AG20443 (cell line): Measurements from ENCODE around the gene ESYT3.
A peak's percentile ranks its signal among the peaks of the same experiment; 100 is the strongest.

Experiments used
- DNase-seq: peaks from one replicate; pipeline ENCODE4 v3.0.0; 2012; ENCODE audit warnings: low spot score, mixed read lengths

Gene ESYT3, protein sequence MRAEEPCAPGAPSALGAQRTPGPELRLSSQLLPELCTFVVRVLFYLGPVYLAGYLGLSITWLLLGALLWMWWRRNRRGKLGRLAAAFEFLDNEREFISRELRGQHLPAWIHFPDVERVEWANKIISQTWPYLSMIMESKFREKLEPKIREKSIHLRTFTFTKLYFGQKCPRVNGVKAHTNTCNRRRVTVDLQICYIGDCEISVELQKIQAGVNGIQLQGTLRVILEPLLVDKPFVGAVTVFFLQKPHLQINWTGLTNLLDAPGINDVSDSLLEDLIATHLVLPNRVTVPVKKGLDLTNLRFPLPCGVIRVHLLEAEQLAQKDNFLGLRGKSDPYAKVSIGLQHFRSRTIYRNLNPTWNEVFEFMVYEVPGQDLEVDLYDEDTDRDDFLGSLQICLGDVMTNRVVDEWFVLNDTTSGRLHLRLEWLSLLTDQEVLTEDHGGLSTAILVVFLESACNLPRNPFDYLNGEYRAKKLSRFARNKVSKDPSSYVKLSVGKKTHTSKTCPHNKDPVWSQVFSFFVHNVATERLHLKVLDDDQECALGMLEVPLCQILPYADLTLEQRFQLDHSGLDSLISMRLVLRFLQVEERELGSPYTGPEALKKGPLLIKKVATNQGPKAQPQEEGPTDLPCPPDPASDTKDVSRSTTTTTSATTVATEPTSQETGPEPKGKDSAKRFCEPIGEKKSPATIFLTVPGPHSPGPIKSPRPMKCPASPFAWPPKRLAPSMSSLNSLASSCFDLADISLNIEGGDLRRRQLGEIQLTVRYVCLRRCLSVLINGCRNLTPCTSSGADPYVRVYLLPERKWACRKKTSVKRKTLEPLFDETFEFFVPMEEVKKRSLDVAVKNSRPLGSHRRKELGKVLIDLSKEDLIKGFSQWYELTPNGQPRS

DNA sequence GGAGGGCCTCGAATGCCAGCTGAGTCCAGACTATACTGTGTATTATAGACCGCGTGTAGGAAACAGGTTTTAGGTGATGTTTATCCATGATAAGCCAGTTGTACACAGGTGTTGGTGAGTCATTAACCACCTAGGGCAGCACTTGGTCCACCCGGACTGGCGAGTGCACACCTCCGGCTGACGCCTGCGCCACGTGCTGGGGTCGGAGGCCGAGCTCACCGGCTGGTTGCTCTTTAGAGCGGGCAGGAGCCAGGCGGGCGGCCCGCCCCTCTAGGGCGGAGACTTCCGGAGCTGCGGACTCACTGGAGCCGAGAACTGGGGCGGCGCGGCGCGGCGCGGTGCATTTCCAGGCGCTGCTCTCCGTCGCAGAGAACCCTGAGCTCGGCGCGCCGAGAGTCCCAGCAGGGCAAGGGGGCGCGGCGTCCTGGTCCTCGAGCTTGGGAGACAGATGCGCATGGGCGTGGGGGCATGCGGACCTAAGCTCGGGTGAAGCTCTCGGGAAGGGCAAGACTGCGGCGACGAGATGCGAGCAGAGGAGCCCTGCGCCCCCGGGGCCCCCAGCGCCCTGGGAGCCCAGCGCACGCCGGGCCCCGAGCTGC lies at the start of gene ESYT3:
TSS of gene ESYT3 (plus strand) at position 341 of the 599 bp plus-strand sequence. CDS start at position 524, 183 bp downstream.
- DNase-seq = peak; percentile 91

DNA sequence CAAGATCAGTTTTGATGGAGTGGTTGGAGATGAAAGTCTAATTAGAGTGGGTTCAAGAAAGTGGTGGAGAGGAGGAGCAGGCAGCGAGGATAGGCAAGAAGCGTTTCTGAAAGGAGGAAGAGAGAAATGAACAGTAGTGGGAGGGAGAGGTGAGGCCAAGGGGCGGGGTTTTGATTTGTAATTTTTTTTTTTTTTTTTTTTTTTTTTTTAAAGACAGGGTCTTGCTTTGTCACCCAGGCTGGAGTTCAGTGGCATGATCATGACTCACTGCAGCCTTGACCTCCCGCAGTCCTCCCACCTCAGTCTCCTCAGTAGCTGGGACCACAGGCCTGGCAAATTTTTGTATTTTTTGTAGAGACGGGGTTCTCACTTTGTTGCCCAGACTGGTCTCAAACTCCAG lies 49.4 kb upstream of the ESYT3 start:
- no peak for DNase-seq

DNA sequence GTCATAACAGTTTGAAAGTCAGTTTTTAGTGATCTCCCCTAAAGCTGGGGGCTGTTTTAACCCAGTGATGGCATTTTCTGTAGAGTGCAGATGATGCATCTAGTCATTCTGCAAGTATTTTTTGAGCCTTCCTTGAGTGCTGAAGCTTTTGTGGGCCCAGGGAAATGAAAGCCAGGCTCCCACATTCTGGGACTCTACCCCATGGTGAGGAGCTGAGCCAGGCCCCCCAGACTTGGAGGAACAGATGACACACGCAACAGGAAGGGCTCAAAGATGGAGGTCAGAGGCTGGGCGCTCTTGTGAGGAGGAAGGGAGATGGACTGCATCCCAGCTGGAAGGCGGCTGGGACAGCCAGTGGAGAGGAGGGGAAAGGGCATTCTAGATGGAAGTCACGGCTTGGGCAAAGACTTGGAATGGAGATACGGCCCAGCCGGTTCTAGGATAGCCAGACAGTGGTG lies 45.2 kb upstream of the ESYT3 start:
- DNase-seq = no peak

DNA sequence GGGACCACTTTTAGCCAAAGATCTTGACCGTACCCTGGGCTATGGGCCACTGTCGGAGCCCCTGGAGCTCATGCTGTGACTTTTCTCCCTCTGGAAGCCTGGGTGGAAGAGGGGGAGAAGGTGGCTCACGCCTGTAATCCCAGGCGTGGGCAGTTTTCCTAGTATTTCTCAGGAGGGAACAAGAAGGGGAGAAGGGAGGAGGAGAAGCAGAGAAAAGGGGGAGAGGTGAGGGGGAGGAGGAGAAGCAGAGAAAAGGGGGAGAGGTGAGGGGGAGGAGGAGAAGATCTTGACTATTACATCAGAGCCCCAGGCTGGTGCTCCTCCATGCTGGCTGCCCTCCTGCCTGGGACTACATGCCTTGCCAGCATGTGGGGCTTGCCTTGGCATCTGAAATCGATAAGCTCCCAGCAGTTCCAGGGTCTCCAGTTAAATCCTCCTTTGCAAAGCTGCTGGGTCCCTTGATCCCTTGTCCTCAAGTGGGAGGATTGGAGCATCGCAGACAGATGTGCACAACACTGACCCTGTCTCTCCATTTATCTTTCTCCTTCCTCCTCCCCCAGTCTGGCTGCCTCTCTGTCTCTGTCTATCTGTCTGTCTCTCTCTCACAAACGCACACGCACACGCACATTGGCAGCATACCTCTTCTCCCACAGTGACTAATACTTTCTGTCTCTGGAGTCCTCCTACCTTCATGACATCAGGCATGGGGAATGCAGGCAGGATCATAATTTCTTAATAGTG lies 44.4 kb upstream of the ESYT3 start:
- peak; percentile 86 for DNase-seq

DNA sequence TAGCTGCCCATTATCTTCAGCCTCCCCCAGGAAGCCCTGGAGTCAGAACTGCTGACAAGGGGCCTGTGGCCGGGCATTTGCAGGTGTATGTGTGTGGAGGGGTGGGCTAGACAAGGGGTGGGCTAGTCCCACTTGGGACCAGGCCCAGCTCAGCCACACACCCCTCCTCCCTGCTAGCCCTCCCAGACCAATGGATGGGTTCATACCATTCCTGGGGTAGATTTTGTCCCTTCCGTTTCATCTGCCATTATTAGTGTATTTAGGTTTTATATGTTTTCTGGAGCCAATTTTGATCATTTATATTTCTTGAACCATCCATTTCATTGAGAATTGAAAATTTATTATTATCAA lies 43.9 kb upstream of the ESYT3 start:
- no peak for DNase-seq

DNA sequence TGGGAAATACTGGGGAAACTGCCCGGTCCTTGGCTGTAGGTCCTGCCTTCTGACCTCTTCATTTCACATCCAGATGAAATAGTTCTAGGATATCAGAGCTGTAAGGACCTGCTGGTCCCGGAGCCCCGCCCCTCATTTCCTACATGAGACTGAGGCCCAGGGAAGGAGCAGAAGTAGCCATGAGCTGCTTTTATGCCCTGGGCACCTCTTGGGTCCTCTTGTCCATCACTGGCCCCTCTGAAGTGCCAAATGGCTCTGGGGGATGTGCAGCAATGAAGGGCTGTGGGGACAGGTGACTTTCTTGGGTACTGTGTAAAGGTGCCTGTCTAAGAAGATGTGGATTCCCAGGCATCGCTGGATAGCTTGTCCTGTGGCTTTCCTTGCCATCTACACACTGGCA lies 40.3 kb upstream of the ESYT3 start:
- DNase-seq = no peak

DNA sequence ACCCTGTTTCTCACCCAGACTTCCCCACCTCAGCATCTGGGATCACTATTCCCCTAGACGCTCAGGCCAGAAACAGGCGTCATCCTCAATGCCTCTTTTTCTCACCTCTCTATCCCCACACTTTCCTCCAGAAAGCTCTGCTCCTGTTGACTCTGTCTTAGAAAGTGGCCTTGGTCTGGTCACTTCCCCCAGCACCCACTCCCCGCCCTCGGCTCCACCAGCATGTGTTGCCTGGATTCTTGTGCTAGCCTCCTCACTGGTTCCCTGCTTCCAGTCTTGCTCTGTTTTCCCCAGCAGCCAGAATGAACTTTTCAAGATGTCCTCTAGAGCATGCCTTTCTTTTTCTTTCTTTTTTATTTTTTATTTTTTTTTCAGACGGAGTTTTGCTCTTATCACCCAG lies 39.7 kb upstream of the ESYT3 start:
- DNase-seq = no peak

DNA sequence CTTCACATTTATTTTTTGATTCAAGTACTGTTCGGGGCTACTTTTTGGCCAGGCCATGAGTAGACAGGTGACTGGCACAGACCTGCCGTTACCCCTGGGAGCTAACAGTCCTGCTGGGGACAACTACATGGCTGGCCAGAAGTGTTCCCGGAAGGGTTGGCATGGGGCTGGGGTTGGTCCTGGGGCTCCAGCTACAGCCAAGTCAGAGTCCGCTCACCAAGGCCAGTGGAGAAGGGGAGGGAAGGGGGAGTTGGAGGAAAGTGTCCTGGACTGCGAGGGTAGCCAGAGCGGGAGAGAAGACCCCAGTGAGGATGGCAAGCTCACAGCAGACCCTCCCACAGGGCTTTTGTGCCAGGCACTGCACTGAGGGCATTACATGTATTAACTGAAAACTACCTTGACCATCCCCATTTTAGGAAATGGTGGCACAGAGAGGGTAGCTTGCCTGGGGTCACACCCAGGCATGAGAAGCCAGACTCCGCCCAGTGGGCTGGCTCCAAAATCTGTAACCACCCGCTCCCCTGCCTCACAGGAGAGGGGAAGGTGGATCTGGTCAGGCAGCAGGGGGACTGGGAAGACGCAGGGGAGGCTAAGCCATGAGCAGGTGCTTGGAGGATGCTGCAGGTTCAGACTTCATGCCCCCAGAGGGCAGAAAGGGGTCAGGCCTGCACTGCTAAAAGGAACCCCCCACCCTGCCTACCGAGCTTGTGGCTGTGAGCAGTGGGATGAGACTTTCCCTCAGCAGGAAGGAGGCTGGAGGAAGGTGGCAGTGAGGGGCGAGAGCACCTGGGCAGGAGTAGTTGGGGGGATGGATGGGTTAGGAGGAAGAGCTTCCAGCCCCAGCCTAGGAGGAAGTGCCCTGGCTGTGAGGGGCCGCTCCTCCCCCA lies 38.3 kb upstream of the ESYT3 start:
- no peak for DNase-seq

DNA sequence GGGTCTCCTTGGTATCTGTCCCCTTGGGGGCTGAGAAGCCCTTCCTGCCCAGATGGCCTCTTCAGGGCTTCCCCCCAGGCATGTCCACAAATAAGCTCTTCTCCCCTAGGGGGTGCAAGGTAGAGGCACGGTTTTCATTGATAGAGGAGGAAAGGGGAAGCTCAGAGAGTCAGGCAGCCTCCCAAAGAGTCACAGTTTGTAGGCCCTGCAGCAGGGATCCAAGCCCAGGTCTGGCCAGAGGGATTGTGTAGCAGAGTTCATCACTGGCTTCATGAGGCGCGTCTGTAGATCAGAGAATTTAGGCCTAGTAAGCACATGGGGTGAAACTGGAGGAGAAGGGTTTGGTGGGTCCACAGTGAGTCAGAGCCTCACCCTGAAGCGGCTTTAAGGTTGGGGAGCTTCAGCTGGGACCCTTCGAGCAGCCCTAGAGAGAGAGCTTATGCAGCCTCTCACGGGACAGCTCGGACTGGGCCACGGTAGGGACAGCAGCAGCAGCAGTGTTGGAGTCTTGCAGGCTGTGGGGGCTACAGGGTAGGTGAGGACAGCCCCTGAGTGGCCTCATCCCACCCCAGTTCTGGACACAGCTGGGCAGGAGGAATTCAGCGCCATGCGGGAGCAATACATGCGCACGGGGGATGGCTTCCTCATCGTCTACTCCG lies 37.5 kb upstream of the ESYT3 start:
- DNase-seq = no peak

DNA sequence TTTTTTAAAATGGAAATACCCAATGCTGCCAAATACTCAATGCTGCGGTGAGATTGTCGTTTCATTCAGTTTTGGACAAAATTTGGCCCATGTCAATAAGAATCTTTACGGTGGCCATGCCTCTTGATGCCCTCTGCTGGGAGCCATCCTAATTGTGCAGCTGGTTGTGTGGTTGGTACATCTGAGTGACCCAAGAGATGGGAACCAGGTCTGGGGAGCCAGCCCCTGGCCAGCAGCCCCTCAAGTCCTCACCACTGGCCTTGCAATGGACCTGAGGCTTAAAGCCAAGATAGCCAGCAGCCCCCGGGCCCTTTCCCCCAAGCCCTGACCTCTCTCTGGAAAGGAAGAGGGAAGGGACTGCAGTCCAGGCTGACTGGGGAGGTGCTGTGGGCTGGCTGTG lies 36.4 kb upstream of the ESYT3 start:
- DNase-seq = no peak

DNA sequence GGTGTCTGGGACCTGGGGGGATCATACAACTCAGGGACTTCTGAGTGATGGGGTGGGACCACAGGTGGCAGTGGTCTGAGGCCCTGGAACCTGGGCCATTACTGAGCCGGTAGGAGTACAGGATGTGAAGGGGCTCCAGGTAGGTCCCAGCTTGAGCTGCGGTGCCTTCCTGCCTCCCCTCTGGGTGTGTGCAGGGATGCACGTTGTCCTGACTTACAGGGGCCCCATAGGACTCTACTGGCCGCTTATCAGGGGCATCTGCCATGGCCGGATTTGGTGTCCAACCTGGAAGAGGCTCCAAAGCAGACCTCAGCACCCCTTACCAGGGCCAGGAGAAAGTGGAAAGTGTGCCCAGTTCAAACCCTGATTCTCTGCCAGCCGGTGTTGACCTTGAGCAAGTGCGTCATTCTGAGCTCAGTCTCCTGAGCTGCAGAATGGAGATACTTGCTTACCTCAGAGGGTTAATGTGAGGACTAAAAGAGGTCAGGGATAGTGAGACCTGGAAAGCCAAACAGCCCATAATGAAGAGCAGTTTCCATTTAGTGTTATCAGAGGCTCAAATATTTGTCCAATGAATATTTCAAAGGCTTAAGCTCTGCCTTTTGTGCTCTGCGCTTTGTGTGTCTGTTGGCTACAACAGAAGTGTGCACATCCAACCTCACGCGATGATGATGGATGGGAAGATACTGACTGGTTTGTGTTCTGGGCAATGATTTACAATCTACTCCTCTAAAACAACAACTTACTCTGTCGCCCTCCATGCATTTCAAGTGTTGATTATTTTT lies 35.4 kb upstream of the ESYT3 start:
- DNase-seq = no peak

DNA sequence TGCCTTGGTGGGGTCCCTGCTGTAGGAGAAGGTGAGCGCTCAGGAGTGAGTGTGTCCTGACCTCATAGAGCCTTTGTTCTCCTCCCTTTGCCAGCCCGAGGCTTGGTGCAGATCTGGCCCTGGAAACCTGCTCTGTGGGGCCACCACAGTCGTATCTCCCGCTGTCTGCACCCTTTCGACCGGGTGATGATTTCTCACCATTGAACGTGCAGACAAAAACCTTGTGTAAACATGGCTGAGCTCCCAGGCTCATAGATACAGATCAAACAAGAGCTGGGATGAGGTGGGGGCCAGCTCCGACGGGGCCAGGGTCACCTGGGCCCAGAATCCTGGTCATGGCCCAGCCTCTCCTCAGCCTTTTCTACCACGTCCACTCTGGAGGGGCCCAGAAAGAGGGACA lies 34.6 kb upstream of the ESYT3 start:
- no peak for DNase-seq

DNA sequence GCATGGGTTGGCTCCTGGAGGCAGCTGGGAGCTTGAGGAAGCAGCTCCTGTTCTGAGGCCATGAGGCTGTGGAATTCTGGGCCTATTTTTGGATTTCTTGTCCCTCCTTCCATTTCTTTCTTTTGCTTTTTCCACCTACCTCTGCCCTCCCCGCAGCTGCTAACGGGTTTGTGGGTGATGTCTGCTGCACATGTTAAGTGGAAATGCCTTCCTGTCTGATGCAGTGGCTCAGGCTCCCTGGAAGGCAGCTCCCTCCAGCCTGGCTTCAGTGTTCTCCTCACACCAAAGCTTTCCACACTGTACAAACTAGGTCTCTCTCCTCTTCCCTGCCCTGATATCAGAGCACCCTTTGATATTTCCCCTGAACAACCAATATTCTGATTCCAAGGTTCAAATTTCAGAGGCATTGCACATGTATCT lies 33.8 kb upstream of the ESYT3 start:
- no peak for DNase-seq

DNA sequence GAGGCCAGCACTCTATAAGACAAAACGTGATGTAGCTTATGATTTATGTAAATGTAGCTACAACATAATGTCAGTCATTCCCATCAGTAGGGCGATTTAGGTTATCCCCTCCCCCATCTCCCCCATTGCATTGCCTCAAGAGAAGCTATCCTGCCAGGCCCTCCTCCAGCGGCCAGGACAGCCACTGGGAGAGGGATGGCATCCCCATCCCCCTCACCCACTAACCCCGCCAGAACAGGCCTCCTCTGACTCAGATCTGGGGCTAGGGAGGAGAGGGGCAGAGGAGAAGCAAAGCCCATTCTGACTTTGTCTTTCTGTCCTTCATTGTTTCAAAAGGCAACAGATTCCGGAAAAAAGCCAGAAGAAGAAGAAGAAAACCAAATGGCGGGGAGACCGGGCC lies 32.6 kb upstream of the ESYT3 start:
- no peak for DNase-seq

DNA sequence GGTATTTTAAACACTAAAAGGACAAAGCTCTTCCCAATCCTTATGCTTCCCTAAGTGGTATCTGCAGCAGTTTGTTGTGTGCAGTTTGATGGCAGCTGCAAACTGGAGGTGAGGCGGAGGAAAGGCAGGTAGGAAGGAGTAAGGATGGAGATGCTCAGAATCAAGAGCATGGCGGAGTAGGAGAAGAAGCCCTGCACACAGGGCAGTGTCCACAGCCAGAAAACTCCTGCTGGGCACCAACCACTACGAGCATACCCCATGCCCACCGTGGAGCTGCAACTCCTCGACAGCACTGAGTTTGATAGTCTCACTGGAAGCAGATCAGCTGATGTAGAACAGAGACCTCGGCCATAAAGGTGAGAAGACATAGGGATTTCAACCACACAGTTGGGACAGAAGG lies 30.3 kb upstream of the ESYT3 start:
- no peak for DNase-seq

DNA sequence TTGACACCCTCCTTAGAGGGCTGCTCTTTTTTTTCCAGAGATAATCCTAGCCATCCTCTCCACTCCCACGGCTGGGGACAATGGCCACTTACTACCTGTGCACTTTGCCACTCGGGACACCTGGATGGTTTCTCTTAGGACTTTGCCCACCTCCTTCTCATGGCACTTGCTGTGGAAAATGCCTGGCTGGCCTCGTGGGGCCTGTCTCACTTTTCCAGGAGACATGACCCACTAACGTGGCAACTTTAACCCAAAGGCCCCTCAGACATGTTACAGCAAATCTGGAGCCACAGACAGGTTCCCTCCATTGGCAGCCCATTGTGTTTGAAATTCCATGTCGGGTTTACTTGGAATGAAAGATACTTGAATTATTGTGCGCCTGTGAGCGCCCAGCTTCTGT lies 29.4 kb upstream of the ESYT3 start:
- no peak for DNase-seq

DNA sequence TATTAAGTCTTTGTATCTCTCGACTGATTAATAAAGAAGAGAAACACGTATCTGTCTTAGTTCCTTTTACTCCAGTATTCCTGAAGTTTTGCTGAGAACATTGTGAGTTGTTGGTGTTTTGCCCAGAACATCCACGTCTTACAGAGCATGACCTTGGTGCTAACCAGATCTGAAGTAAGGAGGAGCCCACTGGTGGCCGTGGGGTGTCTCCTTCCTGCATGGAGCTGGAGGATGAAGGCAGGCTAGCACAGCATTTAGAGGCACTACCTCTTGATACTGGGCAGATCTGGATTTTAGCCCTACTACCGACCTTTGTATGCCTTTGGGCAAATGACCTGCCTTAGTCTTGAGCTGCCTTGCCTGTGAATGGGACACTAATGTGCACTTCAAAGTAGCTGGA lies 28.9 kb upstream of the ESYT3 start:
- no peak for DNase-seq

DNA sequence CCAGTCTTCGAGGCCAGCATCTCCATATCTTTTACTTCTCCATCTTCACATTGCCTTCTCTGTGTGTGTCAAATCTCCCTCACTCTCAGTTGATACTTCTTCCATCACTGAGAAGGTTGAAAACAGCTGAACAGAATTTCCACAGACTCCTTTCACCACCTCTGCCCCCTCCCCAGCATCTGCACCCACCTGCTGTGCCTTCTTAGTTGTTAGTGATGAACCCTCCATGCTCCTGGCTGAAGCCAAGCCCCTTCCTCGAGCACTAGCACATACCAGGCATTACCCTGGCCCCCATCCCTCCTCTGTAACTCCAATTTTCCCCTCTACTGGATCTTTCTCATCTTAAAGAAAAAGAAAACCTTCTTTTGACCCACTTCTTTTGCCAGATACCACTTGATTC lies 27.8 kb upstream of the ESYT3 start:
- DNase-seq = no peak

DNA sequence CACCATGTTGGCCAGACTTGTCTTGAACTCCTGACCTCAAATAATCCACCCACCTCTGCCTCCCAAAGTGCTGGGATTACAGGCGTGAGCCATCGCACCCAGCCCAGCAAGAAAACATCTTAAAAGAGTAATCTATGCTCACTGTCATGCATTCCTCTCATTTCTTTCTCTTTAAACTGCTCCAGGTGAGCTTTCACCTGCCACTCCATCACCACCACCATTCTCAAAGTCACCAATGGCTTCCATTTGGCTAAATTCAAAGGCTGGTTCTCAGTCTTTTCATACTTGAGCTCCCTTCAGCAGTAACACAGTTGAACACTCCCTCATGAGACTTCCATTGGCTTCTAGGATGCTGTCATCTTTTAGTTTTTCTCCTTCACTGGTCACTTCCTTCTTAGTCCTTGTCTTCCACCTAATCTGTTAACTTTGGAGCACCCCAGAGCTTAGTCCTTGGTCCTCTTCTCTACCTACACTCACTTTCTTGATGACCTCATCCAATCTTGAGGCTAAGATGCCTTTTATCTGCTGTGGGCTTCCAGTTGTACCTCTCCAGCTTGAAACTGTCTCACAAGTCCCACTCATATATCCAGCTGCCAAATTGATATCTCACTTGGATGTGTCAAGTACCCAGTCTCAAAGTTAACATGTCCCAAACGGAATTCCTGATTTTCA lies 27.0 kb upstream of the ESYT3 start:
- DNase-seq = no peak
